GM21717 (cell line): Measurements from ENCODE around the gene DST.

Source experiments
- ATAC-seq: cut with Tn5 transposase; IDR thresholded peaks from one replicate; pipeline ENCODE4 v1.9.1; 2021; ENCODE audit warnings: mild to moderate bottlenecking, moderate library complexity; ENCODE audit not compliant: unreplicated experiment

Gene DST

DNA sequence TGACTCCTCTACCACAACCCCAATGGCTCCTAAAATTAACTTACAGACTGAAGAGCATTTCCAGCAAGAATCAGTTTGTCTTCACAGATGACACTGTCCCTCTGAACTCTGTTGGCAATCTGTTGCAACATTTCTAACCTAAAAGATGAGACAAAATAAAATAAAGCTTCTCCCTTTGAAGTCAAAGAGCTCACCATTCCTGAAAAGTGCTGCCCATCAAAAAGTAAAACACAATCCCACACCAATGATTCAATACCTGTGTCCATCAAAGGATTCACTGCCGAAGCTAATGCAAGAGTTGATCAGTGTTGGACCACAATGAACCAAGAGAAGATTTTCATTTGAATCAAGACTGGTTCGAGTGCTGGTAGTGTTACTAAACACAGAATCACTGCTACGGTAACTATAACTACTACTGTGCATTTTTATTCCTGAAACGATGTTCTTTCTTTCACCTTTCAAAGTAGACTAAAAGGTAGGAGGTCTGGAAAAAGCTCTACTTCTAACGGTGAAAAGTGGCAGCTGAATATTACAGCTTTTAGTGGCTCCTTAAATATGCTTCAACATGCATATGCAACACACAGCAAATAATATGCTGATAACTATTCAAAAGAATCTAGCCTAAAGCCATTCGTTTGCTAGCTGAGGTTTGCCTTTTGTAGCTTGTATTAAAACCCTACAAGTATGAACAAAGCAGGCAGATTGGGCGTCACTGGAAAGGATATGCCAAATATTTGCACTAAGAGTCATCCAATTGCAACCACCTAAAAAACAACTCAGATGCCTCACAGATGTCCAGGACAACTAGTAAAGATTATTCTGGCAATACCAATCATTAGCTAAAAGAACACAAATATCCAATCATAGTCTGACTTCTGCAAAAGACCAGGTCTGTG lies at the start of gene DST:
Gene DST (minus strand): TSS at position 524 of the 896 bp plus-strand sequence.
- ATAC-seq, result no peak

DNA sequence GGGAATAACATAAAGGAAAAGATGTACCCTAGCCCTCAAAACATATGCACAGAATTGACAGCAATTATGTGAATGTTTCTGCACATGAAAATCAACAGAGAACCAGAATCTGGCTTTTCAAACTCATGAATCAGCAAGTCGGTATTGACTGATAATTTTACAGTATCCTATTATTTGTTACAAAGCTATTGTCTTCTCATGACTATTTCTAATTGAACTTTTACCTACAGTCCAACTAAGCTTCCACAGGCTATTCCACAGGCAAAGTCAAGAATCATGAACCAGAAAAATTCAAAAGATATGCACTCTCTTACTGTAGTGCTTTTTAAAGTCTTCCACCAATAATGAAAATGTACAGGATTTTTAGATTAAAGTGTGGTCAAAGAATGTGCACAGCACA lies 49.1 kb upstream of the DST start:
- no peak for ATAC-seq

DNA sequence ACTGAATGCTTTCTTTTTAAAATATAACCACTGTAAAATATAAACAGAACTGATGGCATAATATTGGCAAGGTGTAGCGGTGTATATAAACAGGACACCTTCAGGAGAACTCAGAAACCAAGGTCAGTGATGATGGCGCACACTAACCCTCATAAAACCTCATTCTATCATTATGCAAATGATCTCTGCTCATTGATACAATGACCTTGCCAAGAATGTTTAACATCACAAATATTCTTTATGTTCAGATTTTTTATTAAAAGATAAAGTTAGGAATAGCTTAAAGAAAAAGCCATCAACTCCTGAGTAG lies 48.6 kb upstream of the DST start:
- ATAC-seq, result no peak

DNA sequence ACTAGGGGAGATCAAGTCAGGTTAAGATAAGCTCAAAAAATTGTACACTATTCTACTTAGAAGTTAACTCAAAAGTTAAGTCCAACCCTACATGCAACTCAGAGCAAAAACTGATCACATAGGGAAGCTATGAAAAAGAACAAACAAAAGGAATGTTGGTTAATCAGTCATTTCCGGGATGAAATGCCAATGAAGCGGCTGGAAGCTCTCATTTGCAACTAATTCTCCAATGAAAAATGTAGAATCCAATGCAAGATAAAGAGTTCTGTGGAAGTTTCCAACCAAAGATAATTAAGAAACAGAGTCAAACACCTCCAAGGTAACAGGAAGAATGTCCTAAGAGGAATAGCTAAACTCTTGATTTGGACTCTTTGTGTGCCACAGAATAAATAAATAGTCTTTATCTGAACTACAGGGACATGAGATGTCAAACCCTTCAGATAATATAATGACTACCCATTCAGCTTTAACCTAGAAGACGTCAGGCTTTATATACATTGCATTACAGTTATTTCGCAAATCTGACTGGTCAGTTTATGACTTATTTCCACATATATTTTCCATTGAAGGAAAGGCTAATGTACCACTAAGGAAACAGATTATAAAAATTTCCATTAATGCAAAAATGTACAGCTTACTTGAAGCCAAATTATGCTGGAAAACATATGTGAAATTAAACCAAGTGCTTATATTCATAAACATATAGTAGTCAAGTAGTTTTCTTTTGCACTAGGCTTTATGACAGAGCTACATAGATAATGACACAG lies 48.0 kb upstream of the DST start:
- no peak for ATAC-seq

DNA sequence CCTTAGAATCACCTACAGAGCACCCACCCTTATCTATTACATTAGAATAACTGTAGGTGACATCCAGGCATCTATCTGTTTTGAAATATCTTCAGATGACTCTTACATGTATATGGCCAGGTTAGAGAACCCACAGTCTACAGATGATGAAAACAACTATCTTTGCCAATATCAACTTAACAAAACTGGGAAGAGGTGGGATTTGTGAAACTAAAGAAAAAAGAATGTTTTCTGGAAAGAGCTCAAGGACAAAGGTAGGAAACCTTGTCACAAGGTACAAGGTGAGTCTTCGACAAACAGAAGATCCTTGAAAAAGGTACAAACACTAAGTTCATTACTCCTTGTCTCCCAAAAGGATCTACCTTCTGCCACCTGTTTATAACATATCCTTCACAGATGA lies 47.0 kb upstream of the DST start:
- no peak for ATAC-seq

DNA sequence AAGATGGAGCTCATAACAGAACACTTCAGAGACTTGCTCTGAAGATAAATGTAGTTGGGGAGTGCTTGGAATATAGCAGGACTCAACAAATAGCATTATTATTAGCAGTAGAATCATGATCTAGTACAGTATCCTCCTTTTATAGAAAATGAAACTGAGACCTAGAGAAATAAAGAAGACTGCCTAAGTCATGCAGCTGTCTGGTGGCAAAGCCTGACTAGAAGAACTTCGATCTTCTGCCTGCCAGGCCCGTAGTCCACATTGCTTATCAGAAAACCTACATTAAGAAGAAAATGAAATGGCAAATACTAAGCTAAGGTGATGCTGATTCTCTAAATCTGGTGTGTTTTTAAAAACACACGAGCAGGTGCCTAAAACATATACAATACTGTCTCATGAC lies 46.4 kb upstream of the DST start:
- ATAC-seq, result peak; percentile 89

DNA sequence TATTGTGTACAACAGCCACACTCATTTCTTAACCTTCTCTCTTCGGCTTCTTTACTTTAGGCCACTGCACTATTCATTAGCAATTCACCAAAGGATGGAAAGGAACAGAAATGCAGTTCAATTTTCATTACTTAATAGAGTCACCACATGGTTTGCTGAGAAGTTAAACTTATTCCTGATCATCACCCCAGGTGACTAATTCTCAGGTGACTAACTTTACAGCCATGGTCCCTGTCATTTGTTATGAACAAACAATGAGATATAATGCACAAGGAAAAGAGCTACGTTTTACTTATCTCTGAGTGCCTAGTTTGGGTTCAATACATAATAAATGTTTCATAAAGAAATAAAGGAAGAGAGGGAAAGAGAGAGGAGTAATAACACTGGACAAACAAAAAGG lies 45.8 kb upstream of the DST start:
- no peak for ATAC-seq

DNA sequence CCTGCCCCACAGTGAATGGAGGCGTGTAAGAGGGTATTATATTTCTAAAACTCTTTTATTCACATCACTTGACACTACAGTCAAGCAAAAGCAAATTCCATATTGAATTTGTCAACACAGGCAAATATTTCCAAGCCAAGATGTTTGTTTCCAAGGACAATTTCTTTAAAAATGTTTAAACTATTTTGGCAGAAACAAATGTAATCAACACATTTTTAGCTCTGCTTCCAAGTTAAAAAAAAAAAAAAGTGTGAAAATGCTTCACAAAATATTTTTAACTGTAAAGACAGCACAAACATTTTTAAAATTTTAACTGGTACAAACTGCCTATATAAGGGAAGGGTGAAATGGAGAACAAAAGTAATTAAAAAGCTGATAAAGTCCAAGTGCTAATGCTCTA lies 44.9 kb upstream of the DST start:
- ATAC-seq, result no peak

DNA sequence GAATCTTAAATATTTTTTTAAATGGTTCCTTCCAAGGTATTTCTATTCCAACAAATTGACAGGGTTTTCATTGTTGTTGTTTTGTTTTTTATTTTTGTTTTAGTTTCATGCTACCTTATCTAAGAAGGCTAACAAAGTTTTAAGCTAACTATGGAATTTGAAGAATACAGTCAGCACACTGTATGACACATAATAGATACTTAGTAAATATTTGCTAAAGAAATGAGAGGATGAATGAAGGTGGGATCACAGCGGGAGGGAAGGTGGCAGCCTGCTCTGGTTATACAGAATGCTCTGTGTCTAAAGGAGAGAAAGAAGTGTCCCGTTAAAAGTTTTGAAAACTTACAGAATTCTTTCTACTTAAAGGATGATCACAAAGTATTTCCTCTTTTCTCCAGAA lies 43.7 kb upstream of the DST start:
- ATAC-seq, result no peak

DNA sequence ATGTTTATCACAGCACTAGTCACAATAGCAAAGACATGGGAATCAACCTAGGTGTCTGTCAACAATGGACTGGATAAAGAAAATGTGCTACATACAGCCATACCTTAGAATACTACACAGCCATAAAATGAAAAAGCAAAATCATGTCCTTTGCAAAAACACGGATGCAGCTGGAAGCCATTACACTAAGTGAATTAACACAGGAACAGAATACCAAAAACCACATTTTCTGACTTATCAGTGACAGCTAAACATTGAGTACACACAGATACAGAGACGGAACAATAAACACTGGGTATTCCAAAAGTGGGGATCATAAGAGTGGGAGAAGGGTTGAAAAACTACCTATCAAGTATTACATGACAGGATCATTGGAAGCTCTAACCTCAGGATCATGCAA lies 43.3 kb upstream of the DST start:
- ATAC-seq, result no peak

DNA sequence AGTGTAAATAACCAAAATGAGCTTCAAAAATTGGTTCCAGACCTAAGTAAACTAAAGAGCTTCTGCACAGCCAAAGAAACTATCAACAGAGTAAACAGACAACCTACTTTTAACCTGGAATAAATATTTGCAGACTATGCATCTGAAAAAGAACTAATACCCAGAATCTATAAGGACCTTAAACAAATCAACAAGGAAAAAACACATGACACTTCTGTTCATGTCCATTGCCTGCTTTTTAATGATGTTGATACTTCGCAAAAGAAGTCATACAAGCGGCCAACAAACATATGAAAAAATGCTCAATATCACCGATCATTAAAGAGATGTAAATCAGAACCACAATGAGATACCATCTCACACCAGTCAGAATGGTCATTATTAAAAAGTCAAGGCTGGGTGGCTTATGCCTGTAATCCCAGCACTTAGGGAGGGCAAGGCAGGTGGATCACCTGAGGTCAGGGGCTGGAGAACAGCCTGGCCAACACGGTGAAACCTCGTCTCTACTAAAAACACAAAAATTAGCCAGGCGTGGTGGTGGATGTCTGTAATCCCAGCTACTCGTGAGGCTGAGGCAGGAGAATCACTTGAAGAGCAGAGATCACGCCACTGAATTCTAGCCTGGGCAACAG lies 42.5 kb upstream of the DST start:
- ATAC-seq, result no peak

DNA sequence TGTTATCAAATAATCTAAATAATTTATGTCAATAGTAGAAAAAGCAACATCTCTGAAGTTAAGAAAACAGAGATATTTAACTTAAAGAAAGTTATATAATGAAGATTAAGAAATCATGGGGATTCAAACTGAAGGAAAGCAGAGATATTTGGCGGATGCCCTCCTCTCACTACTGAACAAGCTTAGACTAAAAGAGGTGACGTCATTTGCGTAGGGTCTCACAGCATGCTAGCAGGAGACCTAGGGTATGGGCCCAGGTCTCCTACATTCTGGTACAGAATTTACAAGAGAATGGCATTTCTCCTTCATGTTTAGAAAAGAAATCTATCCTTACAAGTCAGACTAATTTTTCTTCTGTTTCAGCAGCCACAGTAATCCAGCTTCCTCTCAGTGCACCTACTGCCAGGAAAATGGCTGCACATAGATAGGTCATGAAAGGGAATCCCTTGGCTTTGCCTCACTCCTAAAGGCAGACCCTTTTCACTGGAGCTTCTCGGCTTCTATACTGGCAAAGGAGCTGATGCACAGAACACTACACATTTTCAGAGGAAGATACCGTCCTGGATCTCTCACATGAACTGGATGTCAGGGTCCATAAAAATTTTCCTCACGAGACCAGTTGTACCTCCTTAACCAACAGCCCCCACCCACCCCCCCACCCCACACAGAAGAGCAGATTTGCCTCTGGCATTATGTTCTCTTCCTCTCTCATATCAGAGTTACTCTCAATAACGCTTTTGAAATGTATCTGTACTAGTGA lies 41.8 kb upstream of the DST start:
- ATAC-seq, result no peak

DNA sequence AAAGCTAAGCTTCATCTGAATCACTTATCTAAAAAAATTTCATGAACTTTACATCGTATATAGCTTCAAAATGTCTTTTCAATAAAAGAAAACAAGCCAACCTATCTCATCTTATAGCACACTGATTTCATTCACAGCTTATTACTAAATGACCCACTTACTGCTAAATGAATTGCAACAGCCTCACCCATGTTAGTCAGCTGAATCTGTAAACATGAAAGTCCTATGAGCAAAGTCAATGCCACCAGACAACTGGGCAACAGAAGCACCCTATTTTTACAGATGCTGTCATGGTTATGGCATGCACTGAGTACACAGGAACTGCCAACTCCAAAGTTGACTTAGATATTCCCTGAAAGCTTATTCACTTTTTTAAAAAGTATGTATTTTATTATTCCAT lies 41.2 kb upstream of the DST start:
- ATAC-seq, result no peak

DNA sequence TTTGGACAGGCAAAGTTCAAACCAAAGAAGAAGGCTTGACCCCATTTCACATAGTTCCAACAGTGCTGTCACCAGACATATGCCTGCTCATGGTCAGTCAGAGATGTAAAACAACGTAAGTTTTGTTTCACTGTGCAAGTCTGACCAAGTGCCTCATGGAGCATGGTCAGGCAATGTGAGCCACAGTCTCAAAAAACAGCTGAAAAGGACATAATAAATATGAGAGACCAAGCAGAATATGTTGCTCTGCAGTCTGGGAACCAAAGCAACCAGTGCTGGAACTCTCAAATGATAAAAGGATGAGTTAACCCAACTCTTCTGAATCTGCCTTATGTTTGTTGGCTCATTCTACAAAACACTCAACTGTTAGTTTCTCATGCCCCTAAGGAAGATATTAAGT lies 39.9 kb upstream of the DST start:
- ATAC-seq, result no peak

DNA sequence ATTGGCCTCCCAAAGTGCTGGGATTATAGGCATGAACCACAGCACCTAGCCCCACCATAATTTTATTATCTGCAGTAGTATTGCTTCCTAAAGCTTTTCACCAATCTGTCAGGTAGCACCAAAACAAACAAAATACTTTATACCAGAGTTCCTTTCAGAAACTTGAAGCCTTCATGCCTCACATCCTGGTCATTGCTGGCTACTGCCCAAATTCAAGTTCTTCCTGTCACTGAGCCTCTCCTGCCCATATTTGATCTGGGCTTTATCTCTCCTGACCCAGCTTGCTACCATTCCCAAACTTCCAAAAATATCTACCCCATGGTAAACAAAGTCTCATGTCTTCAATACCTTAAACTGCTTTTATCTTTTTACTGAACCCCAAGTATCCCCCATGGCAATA lies 34.9 kb upstream of the DST start:
- no peak for ATAC-seq

DNA sequence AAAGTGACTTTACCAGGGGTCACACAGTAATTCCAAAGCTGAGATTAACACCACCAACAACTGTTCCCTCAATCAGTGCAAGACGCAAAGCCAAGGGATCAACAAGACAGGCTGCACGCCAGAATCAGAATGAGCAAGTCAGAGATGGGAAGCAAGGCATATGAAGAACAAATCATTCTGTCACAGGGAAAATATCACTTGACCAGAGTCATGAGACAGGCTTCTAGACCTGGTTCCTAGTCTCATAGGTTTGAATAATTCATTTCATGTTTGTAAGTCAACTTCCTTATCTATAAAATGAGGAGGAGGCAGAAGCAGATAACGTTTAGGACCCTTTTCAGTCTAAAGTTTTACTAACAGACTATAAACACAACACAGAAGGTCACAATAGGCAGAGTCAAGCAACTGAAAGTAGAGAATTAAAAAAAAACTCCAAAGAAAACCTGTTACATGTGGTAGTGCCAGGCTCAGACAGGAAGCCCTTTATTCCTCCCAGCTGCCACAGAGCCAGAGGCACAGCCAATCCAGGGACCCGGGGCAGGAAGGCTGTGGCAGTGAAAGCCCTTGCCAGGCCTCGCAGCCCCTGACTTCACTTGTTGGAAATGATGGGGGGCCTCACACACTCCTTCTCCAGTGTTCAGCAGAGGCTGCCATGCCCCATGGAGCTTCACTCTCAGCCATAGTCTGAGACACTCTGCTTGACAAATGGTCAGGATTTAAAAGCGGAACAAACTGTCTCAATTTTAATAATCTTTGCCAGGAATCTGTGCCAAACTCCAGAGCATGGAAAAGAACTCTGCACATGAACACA lies 29.2 kb upstream of the DST start:
- ATAC-seq, result no peak

DNA sequence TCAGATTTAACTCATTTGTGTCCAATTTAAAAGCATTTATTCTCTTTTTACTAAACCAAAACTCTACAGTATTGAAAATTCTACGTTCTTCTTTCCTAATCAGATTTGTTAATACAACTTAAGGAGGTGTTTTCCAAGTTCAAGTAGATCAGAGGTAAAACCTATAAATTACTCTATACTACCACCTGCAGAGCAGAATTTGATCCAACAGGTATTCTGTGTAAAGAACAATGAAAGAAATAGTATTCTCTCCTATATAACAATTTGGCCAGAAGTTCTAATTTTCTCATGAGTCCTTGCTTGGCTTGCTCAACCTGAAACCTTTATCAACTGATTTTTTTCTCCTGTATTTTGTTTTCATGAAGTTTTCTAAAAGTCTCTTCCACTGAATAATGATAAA lies 28.5 kb upstream of the DST start:
- no peak for ATAC-seq

DNA sequence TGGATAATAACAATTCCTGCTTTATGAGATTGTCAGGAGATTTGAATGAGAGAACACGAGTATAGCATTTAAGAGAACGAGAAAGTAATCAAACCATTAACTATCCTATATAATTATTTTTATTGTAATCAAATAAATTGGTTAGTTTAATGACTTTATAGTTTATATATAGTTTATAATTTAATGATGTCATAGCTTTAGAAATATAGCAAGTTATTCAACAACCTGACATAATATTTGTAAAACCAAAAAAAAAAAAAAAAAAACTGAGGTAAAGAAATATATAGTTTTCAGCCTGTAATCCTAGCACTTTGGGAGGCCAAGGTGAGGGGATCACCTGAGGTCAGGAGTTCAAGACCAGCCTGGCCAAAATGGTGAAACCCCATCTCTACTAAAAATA lies 26.4 kb upstream of the DST start:
- ATAC-seq, result no peak

DNA sequence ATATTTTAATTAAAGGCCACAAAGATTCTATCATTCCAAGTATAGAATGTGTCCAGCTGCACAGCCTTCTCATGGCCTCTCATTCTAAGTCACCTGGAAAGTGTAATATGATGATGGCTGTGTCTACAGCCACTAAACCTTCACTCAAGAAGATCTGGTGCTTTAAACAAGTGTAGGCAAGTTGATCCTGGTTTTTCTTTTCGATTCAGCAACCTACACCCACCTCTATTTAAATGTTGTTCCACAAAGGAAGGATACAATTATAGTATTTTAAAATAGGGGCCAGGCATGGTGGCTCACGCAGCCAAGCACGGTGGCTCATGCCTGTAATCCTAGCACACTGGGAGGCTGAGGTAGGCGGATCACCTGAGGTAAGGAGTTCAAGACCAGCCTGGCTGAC lies 25.5 kb upstream of the DST start:
- ATAC-seq, result no peak

DNA sequence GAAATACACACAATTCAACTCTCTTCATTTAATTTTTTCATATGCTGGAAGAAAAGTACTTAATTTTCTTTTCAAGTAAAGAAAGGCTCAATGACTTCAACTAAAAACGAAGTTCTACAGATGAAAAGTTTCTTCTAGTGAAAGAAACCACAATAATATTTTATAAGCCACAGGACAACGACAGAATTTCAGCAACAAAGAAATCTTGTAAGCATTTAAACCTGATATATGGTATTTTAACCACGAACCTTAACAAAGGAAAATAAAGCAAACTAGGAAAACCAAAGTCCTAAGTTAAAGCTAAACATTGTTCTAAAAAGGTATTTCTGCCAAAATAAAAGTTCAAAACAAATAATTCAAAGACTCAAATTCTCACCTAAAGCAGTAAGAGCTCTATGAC lies 24.6 kb upstream of the DST start:
- no peak for ATAC-seq

DNA sequence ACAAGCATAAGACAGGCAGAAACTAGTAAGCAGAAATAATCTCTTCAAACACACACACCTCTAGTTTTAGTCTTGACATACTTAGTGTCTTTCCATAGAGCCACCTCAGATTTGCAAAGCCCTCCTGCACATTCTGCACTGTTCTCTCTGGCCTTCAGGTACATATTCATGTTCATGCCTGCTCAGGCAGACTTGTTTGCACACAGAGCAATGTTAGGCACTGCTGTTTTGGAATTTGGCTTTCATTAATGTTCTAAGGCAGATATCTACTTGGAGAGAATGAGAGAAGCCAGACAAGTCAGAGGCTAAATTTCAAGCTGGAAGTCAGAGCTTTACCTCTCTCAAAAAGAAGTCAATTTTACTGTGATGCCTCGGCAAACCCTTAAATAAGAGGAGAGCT lies 21.3 kb upstream of the DST start:
- ATAC-seq, result no peak
